Measurements from ENCODE around the gene MNT. TPM values are rescaled to one million over a fixed set of nuclear protein-coding genes. Genes with fewer than 3 reads are reported as not detected.

Gene MNT
- total and polyA plus RNA-seq, 2 of the 8 experiments (the other 6 are each of a cell fraction or from before 2014, with no cell fraction given), result 5.0 to 17.3 TPM

GRCh38 chr17:2370211-2370589 is 30.7 kb downstream of the MNT start (continued):
- no peak for TF ChIP-seq CTCF (IDR thresholded peaks at IDR 0.05; ENCODE audit: control extremely low read depth in 1 of 3, insufficient read depth in 1 of 3, low read depth in 1 of 3, low read length in 3 of 3)
- no peak for TF ChIP-seq EGR1 (IDR thresholded peaks at IDR 0.05; ENCODE audit: borderline replicate concordance, low read depth, low read length)
- no peak for TF ChIP-seq NRF1 (IDR thresholded peaks at IDR 0.05; ENCODE audit: low read depth, low read length)
- no peak for TF ChIP-seq KDM1A (IDR thresholded peaks at IDR 0.05; ENCODE audit: borderline replicate concordance, low read length)
- TF ChIP-seq CTBP2 (IDR thresholded peaks at IDR 0.05; ENCODE audit: borderline replicate concordance, insufficient read depth, insufficient read length, low read length), result no peak
- TF ChIP-seq KDM5A (IDR thresholded peaks at IDR 0.05; ENCODE audit: low read length), result no peak
- no peak for TF ChIP-seq SUZ12 (IDR thresholded peaks at IDR 0.05; ENCODE audit: low read length)
- TF ChIP-seq ATF2 (IDR thresholded peaks at IDR 0.05; ENCODE audit: low read length), result no peak
